ENCODE data around the gene EMP2. TPM values are rescaled to one million over a fixed set of nuclear protein-coding genes. Genes with fewer than 3 reads are reported as not detected.
A peak's percentile ranks its signal among the peaks of the same experiment; 100 is the strongest.
"Not testable (repeated sequence)": the region's sequence is repeated elsewhere in the genome, so short reads cannot be mapped to it uniquely, and the experiment has no call there.

Gene EMP2
- total RNA-seq, 8 experiments from 2014 or later, result 0.50 to 17.9 (median 10.3) TPM

DNA sequence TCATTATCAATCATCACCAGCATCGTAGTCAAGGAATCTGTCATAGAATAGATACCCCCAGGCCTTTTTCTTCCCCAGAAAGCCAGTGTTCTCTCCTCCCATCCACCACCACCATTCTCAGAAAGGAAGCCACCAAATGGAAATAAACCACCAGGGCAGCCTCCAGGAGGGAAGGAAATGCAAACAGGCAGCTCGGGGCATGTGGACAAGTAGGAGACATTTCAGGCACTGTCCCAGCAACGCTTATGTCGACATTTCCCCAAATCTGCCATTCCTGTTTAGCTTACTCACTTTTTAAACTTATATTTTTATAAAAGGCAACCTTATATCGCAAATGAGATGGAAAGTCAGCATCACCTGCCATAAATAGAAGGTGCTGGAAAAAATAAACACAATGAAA is 15.8 kb downstream of the EMP2 start:
- Histone ChIP-seq H3K27ac (no peak overlapping the region), H3K4me3 (no peak overlapping the region), H3K4me1 (replicated peaks in 1 of 2) (no peaks in the 10 kb centered on the region)
- WGBS, 10 experiments, result 79 to 100% (median 92%) methylated on average over 1 to 5 of the region's 5 CpGs
- in situ Hi-C loops (cut with MboI; ENCODE audit: low pct_unique_long_range_greater_than_20kb in 2 of 9, low sequenced_read_pairs in 9 of 9, unreplicated experiment in 9 of 9), result no loop called here
- no peak for ATAC-seq (replicated peaks in 6 of 8)

DNA sequence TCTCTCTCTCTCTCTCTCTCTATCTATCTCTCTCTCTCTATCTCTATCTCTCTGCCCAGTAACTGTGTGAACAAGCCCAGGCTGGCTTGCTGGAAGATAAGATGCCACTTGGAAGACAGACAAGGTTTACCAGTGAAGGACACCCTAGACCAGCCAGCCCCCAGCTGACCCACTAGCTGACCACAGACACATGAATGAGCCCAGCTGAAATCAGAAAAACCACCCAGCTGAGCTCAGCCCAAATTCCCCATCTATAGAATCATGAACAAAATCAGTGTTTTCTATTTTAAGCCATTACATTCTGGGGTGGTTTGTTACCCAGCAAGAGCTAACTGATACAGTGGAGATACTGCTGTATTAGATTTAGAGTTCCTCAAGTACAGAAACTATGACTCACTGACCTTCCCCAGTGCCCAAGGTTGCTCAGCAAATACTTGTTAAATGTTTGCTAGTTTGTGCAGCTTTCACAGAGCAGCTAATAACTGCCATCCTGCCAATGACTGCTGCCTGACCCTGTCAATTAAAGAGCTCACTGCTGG is 18.0 kb downstream of the EMP2 start:
- Histone ChIP-seq H3K27ac (no peak overlapping the region), H3K4me3 (no peak overlapping the region), H3K4me1 (replicated peaks in 1 of 2) (no peaks in the 10 kb centered on the region)
- in situ Hi-C loops (cut with MboI; ENCODE audit: low pct_unique_long_range_greater_than_20kb in 2 of 9, low sequenced_read_pairs in 9 of 9, unreplicated experiment in 9 of 9), result no loop called here
- no peak for ATAC-seq (replicated peaks in 6 of 8)

DNA sequence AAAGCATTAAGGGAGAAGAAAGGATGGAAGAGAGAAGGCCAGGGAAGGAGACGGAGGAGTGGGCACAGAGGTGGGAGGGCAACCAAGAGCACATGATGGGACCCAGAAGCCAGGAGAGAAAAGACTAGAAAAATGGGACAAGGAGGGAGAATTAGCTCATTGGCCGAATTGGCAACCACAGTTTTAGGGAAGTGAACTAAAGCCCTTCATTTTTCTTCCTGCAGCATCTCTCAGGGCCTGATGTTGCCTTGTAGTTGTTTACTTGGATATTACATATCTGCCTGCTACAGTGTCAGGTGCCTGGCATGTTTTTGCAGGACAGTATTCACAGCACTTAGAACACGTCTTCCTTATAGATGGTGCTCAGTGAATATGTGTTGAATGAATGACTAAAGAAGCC is 19.0 kb downstream of the EMP2 start:
- in situ Hi-C loops (cut with MboI; ENCODE audit: low pct_unique_long_range_greater_than_20kb in 2 of 9, low sequenced_read_pairs in 9 of 9, unreplicated experiment in 9 of 9), result no loop called here
- 75 to 100% (median 86%) methylated on average over 1 to 3 of the region's 3 CpGs; no CpG with 5 or more reads in 1 of the 10 experiments for WGBS, 10 experiments
- ATAC-seq (replicated peaks in 6 of 8), result no peak
- no peak overlapping the region for H3K27ac ChIP-seq
- no peaks in the 10 kb centered on the region for H3K4me1 ChIP-seq (replicated peaks in 1 of 2)
- no peak overlapping the region for H3K4me3 ChIP-seq

DNA sequence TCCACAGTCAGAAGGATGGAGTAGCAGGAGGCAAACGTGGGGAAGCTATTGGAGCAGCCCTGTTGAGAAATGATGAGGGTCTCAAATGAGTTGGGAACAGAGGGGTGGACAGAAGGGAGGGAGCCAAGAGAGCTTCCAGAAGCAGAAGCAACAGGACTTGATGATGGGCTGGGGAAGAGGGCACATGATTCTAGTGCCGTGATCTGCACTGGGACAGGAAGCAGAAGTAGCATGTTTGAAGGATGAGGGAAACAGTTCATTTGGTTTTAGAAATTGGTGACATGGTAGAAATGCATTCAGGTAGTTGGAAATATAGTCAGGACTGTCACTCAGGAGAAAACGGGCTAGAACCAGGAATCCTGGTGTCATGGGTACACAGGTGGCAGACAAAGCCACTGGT is 19.4 kb downstream of the EMP2 start:
- no peak for ATAC-seq (replicated peaks in 6 of 8)
- Histone ChIP-seq H3K4me3 (no peak overlapping the region), H3K27ac (no peak overlapping the region), H3K4me1 (replicated peaks in 1 of 2) (no peaks in the 10 kb centered on the region)
- in situ Hi-C loops (cut with MboI; ENCODE audit: low pct_unique_long_range_greater_than_20kb in 2 of 9, low sequenced_read_pairs in 9 of 9, unreplicated experiment in 9 of 9), result no loop called here
- WGBS, 10 experiments, result 72 to 100% (median 86%) methylated on average over 1 to 3 of the region's 3 CpGs; no CpG with 5 or more reads in 1 of the 10 experiments

DNA sequence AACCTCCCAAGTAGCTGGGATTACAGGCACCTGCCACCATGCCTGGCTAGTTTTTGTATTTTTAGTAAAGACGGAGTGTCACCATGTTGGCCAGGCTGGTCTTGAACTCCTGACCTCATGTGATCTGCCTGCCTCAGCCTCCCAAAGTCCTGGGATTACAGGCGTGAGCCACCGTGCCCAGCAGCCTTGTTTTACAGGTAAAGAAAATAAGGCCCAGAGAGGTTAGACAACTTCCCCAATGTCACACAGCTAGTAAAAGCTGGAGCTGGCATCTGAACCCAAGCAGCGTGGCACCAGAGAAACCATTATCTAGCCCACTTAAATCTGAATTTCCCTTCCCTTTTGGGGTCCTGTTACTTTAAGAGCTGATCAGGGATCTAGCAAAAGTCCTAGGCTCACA is 20.6 kb downstream of the EMP2 start:
- ATAC-seq (replicated peaks in 6 of 8); in situ Hi-C loops (cut with MboI; ENCODE audit: low pct_unique_long_range_greater_than_20kb in 2 of 9, low sequenced_read_pairs in 9 of 9, unreplicated experiment in 9 of 9); H3K27ac ChIP-seq; H3K4me3 ChIP-seq; H3K4me1 ChIP-seq (replicated peaks in 1 of 2): not testable (repeated sequence)
- WGBS, 10 experiments, result 89 to 93% (median 90%) methylated on average over 2 to 3 of the region's 4 CpGs; no CpG with 5 or more reads in 6 of the 10 experiments

DNA sequence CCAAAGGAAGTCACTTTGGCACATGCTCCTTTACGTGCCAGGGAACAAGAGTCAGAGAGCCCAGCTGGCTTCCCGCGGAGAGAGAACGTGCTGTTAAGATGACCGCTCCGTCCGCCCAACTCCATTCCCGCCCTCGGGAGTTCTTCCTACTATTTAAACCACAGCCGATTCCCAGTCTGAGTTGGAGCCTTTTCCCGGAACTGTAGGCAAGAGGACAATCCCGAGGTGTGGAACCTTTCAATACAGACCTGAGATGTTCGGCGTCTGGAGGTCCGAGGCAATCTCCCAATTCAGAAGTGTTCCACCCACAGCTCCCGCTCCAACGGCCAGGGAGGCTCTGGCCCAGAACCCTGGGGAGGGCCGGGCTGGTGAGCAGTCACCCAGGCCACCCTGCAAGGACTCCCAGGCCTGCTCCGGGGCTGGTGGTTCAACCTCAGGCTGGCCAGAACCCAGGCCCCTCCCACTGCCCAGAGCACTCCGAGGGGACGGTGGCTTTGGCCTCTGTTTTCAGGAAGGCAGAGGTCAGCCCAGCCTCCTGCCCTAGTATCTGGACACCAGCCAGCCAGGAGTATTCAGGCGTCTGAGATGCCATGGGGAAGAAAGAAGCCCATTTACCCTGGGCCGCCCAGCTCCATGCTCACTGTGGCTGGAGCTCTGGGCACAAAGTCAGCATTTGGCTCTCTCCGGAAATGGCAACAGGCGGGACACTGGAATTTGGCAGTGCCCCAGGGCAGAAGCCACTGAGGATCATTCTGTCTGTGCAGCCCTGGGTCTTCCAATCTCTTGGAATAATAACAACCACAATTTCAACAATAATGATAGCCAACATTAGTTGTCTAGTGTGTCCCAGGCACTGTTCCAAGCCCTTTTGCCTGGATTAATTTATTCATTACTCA is 21.4 kb downstream of the EMP2 start:
- Histone ChIP-seq H3K4me3 (no peak overlapping the region), H3K27ac (no peak overlapping the region), H3K4me1 (replicated peaks in 1 of 2) (no peaks in the 10 kb centered on the region)
- 0 to 100% (median 85%) methylated on average over 1 to 9 of the region's 25 CpGs; no CpG with 5 or more reads in 4 of the 10 experiments for WGBS, 10 experiments
- peak in 3 of 8 experiments; percentile 67 to 87 (median 87) for ATAC-seq (replicated peaks in 6 of 8)
- in situ Hi-C loops (cut with MboI; ENCODE audit: low pct_unique_long_range_greater_than_20kb in 2 of 9, low sequenced_read_pairs in 9 of 9, unreplicated experiment in 9 of 9), result no loop called here

DNA sequence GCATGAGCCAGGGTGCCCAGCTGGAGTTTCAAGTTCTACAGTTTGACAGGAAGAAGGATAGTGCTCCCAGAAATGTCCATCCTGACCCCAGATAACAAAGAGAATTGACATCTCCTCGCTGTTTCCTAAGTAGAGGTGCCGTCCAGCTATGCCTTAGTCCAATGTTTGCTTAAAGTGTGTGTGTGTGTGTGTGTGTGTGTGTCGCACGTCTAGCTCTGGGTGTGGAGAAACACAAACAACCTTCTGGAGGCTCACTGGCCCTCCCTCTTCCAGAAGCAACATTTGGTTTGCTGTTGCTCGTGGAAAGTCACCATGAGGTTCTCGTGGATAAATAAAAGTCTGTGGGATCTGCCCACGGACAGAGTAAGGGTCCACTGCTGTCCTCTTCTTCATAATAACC is 22.1 kb downstream of the EMP2 start:
- 39 to 100% (median 90%) methylated on average over 1 to 4 of the region's 7 CpGs; no CpG with 5 or more reads in 3 of the 10 experiments for WGBS, 10 experiments
- Histone ChIP-seq H3K27ac (no peak overlapping the region), H3K4me3 (no peak overlapping the region), H3K4me1 (replicated peaks in 1 of 2) (no peaks in the 10 kb centered on the region)
- no peak for ATAC-seq (replicated peaks in 6 of 8)
- in situ Hi-C loops (cut with MboI; ENCODE audit: low pct_unique_long_range_greater_than_20kb in 2 of 9, low sequenced_read_pairs in 9 of 9, unreplicated experiment in 9 of 9), result no loop called here

DNA sequence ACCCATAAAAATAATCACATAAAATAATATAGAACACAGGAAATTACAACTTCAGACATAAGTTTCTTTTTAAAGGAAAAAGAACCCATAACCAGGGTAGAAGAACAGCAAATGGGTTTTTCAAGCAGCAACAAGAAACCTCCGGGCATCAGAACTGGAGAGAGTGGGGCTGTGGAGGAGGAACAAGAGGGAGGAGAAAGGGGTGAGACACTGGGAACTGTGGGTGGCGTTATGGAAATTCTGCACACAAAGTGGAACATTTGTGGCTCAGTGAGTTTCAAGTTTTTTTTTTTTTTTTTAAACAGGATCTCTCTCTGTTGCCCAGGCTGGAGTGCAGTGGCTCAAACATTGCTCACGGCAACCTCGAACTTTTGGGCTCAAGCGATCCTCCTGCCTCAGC is 22.6 kb downstream of the EMP2 start:
- no peak overlapping the region for H3K4me3 ChIP-seq
- H3K4me1 ChIP-seq (replicated peaks in 1 of 2), result no peaks in the 10 kb centered on the region
- in situ Hi-C loops (cut with MboI; ENCODE audit: low pct_unique_long_range_greater_than_20kb in 2 of 9, low sequenced_read_pairs in 9 of 9, unreplicated experiment in 9 of 9), result no loop called here
- H3K27ac ChIP-seq, result no peak overlapping the region
- WGBS, 10 experiments, result 39 to 100% (median 93%) methylated on average over 1 to 5 of the region's 5 CpGs; no CpG with 5 or more reads in 1 of the 10 experiments
- no peak for ATAC-seq (replicated peaks in 6 of 8)

DNA sequence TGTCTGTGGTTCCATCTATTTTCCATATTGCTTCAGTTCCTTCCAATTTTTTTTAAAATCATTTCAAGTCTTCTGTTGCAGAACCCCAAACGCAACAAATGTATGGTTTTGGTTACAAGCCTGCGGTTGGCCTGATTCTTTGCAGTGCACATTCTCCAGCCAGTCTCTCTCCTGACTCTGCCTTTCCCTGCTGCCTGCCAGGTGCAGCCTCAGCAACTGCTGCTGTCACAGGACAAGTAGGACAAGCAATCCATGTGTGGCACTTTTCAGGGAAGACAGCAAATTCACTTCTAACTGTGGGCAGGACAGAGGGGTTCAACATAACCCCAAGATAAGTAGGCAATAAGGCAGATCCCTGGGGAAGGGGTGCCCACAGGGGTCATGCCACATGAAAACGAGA is 24.2 kb downstream of the EMP2 start:
- Histone ChIP-seq H3K27ac (no peak overlapping the region), H3K4me1 (replicated peaks in 1 of 2) (no peaks in the 10 kb centered on the region), H3K4me3 (no peak overlapping the region)
- ATAC-seq (replicated peaks in 6 of 8), result no peak
- in situ Hi-C loops (cut with MboI; ENCODE audit: low pct_unique_long_range_greater_than_20kb in 2 of 9, low sequenced_read_pairs in 9 of 9, unreplicated experiment in 9 of 9), result no loop called here
- WGBS, 10 experiments, result 75 to 100% (median 86%) methylated on average over 2 to 3 of the region's 3 CpGs

DNA sequence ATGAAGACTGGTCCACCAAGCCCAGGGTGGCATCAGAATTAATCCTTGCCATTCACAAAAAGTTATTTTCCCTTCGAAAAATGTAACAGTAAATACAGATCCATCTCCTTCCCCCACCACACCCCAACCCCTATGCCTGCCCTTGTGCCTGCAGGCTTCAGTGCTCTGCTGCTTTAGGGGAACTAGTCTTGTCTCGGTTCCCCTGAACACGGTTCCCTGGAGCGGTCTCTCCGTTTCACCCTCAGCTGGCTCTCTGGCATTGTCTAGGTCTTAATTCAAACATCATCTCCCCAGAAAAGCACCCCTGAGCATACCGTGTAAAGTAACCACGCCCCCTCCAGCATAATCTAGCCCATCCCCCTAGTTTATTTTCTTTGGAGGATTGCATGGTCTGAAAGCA is 25.8 kb downstream of the EMP2 start:
- no peaks in the 10 kb centered on the region for H3K4me1 ChIP-seq (replicated peaks in 1 of 2)
- no peak overlapping the region for H3K27ac ChIP-seq
- H3K4me3 ChIP-seq, result no peak overlapping the region
- WGBS, 10 experiments, result 40 to 100% (median 71%) methylated on average over 2 to 4 of the region's 7 CpGs; no CpG with 5 or more reads in 7 of the 10 experiments
- ATAC-seq (replicated peaks in 6 of 8), result no peak
- in situ Hi-C loops (cut with MboI; ENCODE audit: low pct_unique_long_range_greater_than_20kb in 2 of 9, low sequenced_read_pairs in 9 of 9, unreplicated experiment in 9 of 9), result no loop called here

DNA sequence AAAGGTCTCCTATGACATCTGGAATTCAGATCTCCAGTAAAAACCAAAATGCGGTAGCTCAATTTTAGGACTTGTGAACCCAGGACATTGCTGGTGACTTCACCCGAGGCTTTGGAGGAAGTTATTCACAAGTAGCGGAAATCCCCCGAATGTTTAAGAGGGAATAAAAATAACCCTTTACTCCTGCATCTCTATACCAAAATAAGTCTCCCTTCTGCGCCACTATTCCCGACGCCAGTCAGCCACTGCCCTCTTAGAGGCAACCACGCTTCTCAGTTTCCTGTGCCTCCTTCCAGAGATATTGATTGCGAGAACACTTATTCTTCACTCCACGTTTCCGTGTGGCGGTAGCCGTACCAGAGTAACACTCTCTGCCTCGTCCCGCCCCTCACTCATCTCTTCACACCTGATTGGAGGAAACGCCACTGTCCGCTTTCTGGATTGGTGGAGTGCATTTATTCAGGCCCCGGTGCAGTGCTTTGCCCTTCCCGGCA is 27.4 kb downstream of the EMP2 start:
- no peak for ATAC-seq (replicated peaks in 6 of 8)
- Histone ChIP-seq H3K4me3 (no peak overlapping the region), H3K4me1 (replicated peaks in 1 of 2) (no peaks in the 10 kb centered on the region), H3K27ac (no peak overlapping the region)
- WGBS, 10 experiments, result 0 to 100% (median 92%) methylated on average over 1 to 14 of the region's 19 CpGs
- in situ Hi-C loops (cut with MboI; ENCODE audit: low pct_unique_long_range_greater_than_20kb in 2 of 9, low sequenced_read_pairs in 9 of 9, unreplicated experiment in 9 of 9), result no loop called here

DNA sequence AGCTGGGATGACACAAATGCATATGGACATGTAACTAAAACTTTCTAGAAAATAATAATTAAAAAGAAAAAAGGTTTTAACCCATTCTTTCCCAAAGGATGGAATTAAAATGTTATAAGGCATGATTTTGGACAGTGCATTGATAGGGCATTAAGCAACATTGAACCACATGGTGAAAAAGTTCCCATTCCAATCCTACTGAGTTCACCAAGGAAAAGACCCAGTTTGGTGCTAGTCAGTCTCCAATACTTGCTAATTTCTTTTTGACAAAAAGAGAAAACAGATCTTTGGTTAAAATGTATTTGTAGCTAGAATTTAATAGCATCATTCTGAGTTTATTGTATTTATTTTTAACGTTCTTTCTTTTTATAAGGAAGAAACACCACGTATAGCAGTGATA is 28.1 kb downstream of the EMP2 start:
- 61 to 100% (median 94%) methylated on average over 1 to 2 of the region's 2 CpGs for WGBS, 10 experiments
- no peak for ATAC-seq (replicated peaks in 6 of 8)
- H3K27ac ChIP-seq, result no peak overlapping the region
- in situ Hi-C loops (cut with MboI; ENCODE audit: low pct_unique_long_range_greater_than_20kb in 2 of 9, low sequenced_read_pairs in 9 of 9, unreplicated experiment in 9 of 9), result no loop called here
- H3K4me3 ChIP-seq, result no peak overlapping the region
- H3K4me1 ChIP-seq (replicated peaks in 1 of 2), result no peaks in the 10 kb centered on the region

DNA sequence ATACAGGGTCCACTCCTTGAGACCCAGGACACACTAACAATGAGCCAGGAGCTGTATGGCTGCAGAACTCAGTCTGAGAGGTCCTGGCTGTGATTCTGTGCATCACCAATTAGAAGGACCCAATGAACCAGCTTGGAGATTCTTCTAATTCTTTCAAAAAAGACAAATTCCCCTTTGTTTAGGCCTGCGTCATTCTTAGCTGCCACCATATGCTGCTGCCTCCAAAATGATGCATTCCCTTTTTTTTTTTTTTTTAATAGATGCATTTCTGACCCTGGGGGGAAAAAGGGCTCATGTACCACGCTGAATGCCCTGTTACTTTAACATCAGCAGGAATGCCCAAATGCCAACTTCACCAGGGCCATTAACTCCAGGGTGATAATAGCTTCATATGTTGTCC is 28.5 kb downstream of the EMP2 start:
- in situ Hi-C loops (cut with MboI; ENCODE audit: low pct_unique_long_range_greater_than_20kb in 2 of 9, low sequenced_read_pairs in 9 of 9, unreplicated experiment in 9 of 9), result no loop called here
- H3K4me3 ChIP-seq, result no peak overlapping the region
- no peak for ATAC-seq (replicated peaks in 6 of 8)
- no peak overlapping the region for H3K27ac ChIP-seq
- no peaks in the 10 kb centered on the region for H3K4me1 ChIP-seq (replicated peaks in 1 of 2)
- WGBS, 10 experiments, result 40 to 100% (median 75%) methylated on average over 1 to 2 of the region's 2 CpGs; no CpG with 5 or more reads in 2 of the 10 experiments
